Measurements from ENCODE around the gene ZFAND3.

DNA sequence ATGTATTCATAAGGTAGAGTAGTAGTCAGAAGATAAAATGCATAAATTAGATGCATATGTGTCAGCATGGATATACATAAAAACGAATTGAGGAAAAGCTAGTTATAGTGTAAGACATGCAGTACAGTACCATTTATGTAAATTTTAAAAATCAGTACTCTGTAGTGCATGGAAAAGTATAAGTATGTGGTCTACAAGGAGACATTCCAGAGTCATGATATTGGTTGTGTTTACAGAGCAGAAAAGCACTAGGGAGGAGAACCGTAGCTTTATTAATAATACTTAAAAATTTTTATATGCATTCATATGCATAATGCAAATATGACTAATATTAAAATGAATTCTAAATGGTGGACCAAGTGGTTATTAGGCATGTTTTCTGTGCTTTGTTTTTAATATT lies 220.0 kb downstream of the ZFAND3 start:
- TF ChIP-seq, protein P1, sequence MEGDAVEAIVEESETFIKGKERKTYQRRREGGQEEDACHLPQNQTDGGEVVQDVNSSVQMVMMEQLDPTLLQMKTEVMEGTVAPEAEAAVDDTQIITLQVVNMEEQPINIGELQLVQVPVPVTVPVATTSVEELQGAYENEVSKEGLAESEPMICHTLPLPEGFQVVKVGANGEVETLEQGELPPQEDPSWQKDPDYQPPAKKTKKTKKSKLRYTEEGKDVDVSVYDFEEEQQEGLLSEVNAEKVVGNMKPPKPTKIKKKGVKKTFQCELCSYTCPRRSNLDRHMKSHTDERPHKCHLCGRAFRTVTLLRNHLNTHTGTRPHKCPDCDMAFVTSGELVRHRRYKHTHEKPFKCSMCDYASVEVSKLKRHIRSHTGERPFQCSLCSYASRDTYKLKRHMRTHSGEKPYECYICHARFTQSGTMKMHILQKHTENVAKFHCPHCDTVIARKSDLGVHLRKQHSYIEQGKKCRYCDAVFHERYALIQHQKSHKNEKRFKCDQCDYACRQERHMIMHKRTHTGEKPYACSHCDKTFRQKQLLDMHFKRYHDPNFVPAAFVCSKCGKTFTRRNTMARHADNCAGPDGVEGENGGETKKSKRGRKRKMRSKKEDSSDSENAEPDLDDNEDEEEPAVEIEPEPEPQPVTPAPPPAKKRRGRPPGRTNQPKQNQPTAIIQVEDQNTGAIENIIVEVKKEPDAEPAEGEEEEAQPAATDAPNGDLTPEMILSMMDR (IDR thresholded peaks at IDR 0.05; ENCODE audit: low read length): no peak
- no peak for TF ChIP-seq EZH2 (optimal IDR thresholded peaks at IDR 0.05; ENCODE audit: low read depth, low read length)
- TF ChIP-seq EZH2phosphoT487 (IDR thresholded peaks at IDR 0.05; ENCODE audit: low read length): no peak
